ENCODE measurements around the gene ADCY5.

DNA sequence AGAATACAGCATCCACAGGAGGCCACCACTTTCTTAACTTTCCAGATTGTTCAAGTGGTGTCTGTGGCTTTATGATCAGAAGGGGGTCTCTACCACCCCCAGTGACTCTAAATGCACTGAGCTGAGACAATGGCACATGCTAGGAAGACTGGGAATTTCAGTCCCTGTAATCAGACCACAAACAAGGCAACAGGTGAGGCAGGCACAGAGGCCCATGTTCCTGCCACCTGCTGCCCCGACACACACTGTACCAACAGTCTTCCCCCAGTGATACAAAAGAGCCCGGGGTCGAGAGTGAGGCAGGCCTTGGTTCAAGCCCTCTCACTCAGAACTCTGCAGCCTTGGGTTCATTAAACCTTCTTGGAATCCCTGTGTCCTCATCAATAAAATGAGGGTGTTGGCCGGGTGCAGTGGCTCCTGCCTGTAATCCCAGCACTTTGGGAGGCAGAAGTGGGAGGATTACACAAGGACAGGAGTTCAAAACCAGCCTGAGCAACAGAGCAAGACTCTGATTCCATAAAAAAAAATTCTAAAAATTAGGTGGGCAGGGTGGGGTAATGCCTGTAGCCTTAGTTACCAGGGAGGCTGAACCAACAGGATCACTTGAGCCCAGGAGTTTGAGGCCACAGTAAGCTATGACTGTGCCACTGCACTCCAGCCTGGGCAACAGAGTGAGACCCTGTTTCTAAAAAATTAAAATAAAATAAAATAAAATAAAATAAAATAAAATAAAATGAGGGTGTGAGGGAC is 55.8 kb downstream of the ADCY5 start:
- no peak for TF ChIP-seq ZNF274 (IDR thresholded peaks at IDR 0.05; ENCODE audit: low read depth, low read length)
- TF ChIP-seq POLR2AphosphoS5 (IDR thresholded peaks at IDR 0.05; ENCODE audit: low read depth, low read length), result no peak
- no peak for TF ChIP-seq EZH2 (IDR thresholded peaks at IDR 0.05)
- TF ChIP-seq EZH2phosphoT487 (IDR thresholded peaks at IDR 0.05; ENCODE audit: borderline replicate concordance), result no peak
- TF ChIP-seq, protein P1, sequence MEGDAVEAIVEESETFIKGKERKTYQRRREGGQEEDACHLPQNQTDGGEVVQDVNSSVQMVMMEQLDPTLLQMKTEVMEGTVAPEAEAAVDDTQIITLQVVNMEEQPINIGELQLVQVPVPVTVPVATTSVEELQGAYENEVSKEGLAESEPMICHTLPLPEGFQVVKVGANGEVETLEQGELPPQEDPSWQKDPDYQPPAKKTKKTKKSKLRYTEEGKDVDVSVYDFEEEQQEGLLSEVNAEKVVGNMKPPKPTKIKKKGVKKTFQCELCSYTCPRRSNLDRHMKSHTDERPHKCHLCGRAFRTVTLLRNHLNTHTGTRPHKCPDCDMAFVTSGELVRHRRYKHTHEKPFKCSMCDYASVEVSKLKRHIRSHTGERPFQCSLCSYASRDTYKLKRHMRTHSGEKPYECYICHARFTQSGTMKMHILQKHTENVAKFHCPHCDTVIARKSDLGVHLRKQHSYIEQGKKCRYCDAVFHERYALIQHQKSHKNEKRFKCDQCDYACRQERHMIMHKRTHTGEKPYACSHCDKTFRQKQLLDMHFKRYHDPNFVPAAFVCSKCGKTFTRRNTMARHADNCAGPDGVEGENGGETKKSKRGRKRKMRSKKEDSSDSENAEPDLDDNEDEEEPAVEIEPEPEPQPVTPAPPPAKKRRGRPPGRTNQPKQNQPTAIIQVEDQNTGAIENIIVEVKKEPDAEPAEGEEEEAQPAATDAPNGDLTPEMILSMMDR (IDR thresholded peaks at IDR 0.05 in 2 of 3, conservative IDR thresholded peaks at IDR 0.05 in 1 of 3; ENCODE audit: borderline replicate concordance in 1 of 3, insufficient read depth in 1 of 3, low read depth in 2 of 3, low read length in 2 of 3), result no peak
- no peak for TF ChIP-seq POLR2A (IDR thresholded peaks at IDR 0.05; ENCODE audit: borderline replicate concordance, extremely low read depth, insufficient read depth, insufficient read length)
